ENCODE results near the gene COPS4.

GRCh38 chr4:83071116-83071515 is 36.1 kb downstream of the COPS4 start:
- TF ChIP-seq EZH2 (optimal IDR thresholded peaks at IDR 0.05; ENCODE audit: low read depth, low read length) (no peak), CTCF (IDR thresholded peaks at IDR 0.05; ENCODE audit: low read length) (no peak), EZH2phosphoT487 (IDR thresholded peaks at IDR 0.05; ENCODE audit: low read length) (no peak)
